Liver (tissue), 3 donors: ENCODE results near the gene JCAD.

Source experiments
- ATF3 ChIP-seq: IDR thresholded peaks from 2 replicates; pipeline ENCODE4 v1.6.1; 2016; ENCODE audit warnings: antibody characterized with exemption
- CTCF ChIP-seq: fragments of 150-350 bp; IDR thresholded peaks from 2 replicates; pipeline ENCODE4 v1.5.1; 2017; ENCODE audit warnings: improper control_type of control experiment, low read depth, low read length; ENCODE audit not compliant: missing input control
- FOXA1 ChIP-seq: IDR thresholded peaks from 2 replicates; pipeline ENCODE4 v1.6.1; 2016; ENCODE audit warnings: antibody characterized with exemption
- GABPA ChIP-seq, 2 donors: IDR thresholded peaks in 1 of 2; conservative IDR thresholded peaks in 1 of 2; 2 replicates each; pipeline ENCODE4 v1.6.1; 2016; ENCODE audit warnings: antibody characterized with exemption in 2 of 2, mild to moderate bottlenecking in 1 of 2, moderate library complexity in 1 of 2
- JUND ChIP-seq, 2 donors: IDR thresholded peaks; 2 replicates each; pipeline ENCODE4 v1.6.1; 2016; ENCODE audit warnings: antibody characterized with exemption in 2 of 2
- MAX ChIP-seq: IDR thresholded peaks from 2 replicates; pipeline ENCODE4 v1.6.1; 2016; ENCODE audit warnings: antibody characterized with exemption
- NR2F2 ChIP-seq: IDR thresholded peaks from 2 replicates; pipeline ENCODE4 v1.6.1; 2016; ENCODE audit warnings: antibody characterized with exemption
- RAD21 ChIP-seq, 2 donors: IDR thresholded peaks; 2 replicates each; pipeline ENCODE4 v1.6.1; 2016; ENCODE audit warnings: antibody characterized with exemption in 2 of 2, mild to moderate bottlenecking in 2 of 2
- REST ChIP-seq: IDR thresholded peaks from 2 replicates; pipeline ENCODE4 v1.6.1; 2016; ENCODE audit warnings: antibody characterized with exemption, mild to moderate bottlenecking
- RXRA ChIP-seq, 2 donors: IDR thresholded peaks; 2 replicates each; pipeline ENCODE4 v1.6.1; 2017 to 2018; ENCODE audit warnings: antibody characterized with exemption in 2 of 2, mild to moderate bottlenecking in 1 of 2
- SP1 ChIP-seq: IDR thresholded peaks from 2 replicates; pipeline ENCODE4 v1.6.1; 2018; ENCODE audit warnings: antibody characterized with exemption, mild to moderate bottlenecking
- TAF1 ChIP-seq: conservative IDR thresholded peaks from 2 replicates; pipeline ENCODE4 v1.6.1; 2016; ENCODE audit warnings: antibody characterized with exemption, mild to moderate bottlenecking
- YY1 ChIP-seq: IDR thresholded peaks from 2 replicates; pipeline ENCODE4 v1.6.1; 2016; ENCODE audit warnings: antibody characterized with exemption, mild to moderate bottlenecking
- ZBTB33 ChIP-seq: IDR thresholded peaks from 2 replicates; pipeline ENCODE4 v1.6.1; 2016; ENCODE audit warnings: antibody characterized with exemption
- donor health status: healthy.
- donor health status: healthy.

GRCh38 chr10:29998142-29998808 lies 61.1 kb downstream of the JCAD start:
- TF ChIP-seq TAF1 (no peak), FOXA1 (no peak), RXRA (IDR thresholded peaks at IDR 0.05) (peak; percentile 27 to 41), JUND (IDR thresholded peaks at IDR 0.05) (no peak), CTCF (peak; percentile 96), YY1 (no peak), SP1 (no peak), MAX (no peak), RAD21 (IDR thresholded peaks at IDR 0.05) (peak; percentile 96 to 99), GABPA (IDR thresholded peaks at IDR 0.05 in 1 of 2, conservative IDR thresholded peaks at IDR 0.05 in 1 of 2) (no peak), ATF3 (no peak), ZBTB33 (no peak), REST (no peak), NR2F2 (no peak)
